ENCODE data around the gene POLR1C.
"Not testable (repeated sequence)": the region's sequence is repeated elsewhere in the genome, so short reads cannot be mapped to it uniquely, and the experiment has no call there.

The POLR1C gene

GRCh38 chr6:43516697-43517504 lies at the start of gene POLR1C, which contains the start of gene YIPF3:
POLR1C (plus strand) TSS chr6:43517089; CDS start chr6:43517110, 21 bp downstream.
YIPF3 (minus strand) TSS chr6:43516926; CDS start chr6:43516807, 119 bp downstream.
- peak; percentile 96 for DNase-seq

GRCh38 chr6:43467265-43467664 lies 49.6 kb upstream of the POLR1C start:
- not testable (repeated sequence) for DNase-seq

- DNase-seq = no peak
These were observed 49.1 kb upstream of the POLR1C start for GRCh38 chr6:43467752-43468151.

GRCh38 chr6:43468240-43468639 lies 48.6 kb upstream of the POLR1C start:
- no peak for DNase-seq

- no peak for DNase-seq
These were observed 47.9 kb upstream of the POLR1C start for GRCh38 chr6:43468748-43469681.

GRCh38 chr6:43469947-43470346 lies 46.9 kb upstream of the POLR1C start:
- DNase-seq = no peak

GRCh38 chr6:43471399-43471798 lies 45.5 kb upstream of the POLR1C start:
- DNase-seq = no peak

GRCh38 chr6:43472515-43472914 lies 44.4 kb upstream of the POLR1C start:
- no peak for DNase-seq

GRCh38 chr6:43475516-43475915 lies 41.4 kb upstream of the POLR1C start:
- no peak for DNase-seq

GRCh38 chr6:43476746-43477145 lies 40.1 kb upstream of the POLR1C start:
- peak; percentile 17 for DNase-seq

GRCh38 chr6:43477235-43478007 lies 39.5 kb upstream of the POLR1C start, which contains the start of gene TJAP1:
TJAP1 (plus strand) TSS chr6:43477570; CDS start chr6:43499002, 21,432 bp downstream.
- peak; percentile 96 for DNase-seq

- peak; percentile 18 for DNase-seq
These were observed 38.9 kb upstream of the POLR1C start for GRCh38 chr6:43478008-43478372.

- no peak for DNase-seq
These were observed 35.8 kb upstream of the POLR1C start for GRCh38 chr6:43481075-43481474.

- DNase-seq = no peak
These were observed 35.2 kb upstream of the POLR1C start for GRCh38 chr6:43481591-43482236.

- no peak for DNase-seq
These were observed 28.1 kb upstream of the POLR1C start for GRCh38 chr6:43488667-43489276.

- DNase-seq = no peak
These were observed 27.4 kb upstream of the POLR1C start for GRCh38 chr6:43489277-43490072.

GRCh38 chr6:43490523-43490939 lies 26.4 kb upstream of the POLR1C start:
- DNase-seq = no peak

- no peak for DNase-seq
These were observed 24.9 kb upstream of the POLR1C start for GRCh38 chr6:43491750-43492661.

- no peak for DNase-seq
These were observed 24.2 kb upstream of the POLR1C start for GRCh38 chr6:43492673-43493072.

GRCh38 chr6:43493230-43493629 lies 23.7 kb upstream of the POLR1C start:
- no peak for DNase-seq

Data from CD4-positive, alpha-beta T cell treated with Interleukin-21 for 1 hour (primary cell).